ENCODE data around the gene DIP2B.

DNA sequence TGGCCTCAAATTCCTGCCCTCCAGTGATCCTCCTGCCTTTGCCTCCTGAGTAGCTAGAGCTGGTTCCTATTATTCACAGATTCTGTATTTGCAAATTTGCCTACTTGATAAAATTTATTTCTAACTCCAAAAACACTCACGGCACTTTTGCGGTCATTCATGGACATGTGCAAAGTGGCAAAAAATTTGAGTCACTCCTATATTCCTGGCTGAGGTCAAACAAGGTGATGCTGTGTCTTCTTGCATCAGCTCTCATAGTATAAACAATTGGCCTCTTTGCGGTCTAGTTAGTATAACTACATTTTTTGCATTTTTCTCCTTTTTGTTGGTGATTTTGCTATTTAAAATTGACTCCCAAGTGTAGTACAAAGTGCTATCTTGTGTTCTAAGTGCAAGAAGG is 283.8 kb downstream of the DIP2B start:
- TF ChIP-seq, protein P1, sequence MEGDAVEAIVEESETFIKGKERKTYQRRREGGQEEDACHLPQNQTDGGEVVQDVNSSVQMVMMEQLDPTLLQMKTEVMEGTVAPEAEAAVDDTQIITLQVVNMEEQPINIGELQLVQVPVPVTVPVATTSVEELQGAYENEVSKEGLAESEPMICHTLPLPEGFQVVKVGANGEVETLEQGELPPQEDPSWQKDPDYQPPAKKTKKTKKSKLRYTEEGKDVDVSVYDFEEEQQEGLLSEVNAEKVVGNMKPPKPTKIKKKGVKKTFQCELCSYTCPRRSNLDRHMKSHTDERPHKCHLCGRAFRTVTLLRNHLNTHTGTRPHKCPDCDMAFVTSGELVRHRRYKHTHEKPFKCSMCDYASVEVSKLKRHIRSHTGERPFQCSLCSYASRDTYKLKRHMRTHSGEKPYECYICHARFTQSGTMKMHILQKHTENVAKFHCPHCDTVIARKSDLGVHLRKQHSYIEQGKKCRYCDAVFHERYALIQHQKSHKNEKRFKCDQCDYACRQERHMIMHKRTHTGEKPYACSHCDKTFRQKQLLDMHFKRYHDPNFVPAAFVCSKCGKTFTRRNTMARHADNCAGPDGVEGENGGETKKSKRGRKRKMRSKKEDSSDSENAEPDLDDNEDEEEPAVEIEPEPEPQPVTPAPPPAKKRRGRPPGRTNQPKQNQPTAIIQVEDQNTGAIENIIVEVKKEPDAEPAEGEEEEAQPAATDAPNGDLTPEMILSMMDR (IDR thresholded peaks at IDR 0.05; ENCODE audit: insufficient read depth, low read length, poor library complexity, severe bottlenecking) = no peak
- TF ChIP-seq EZH2phosphoT487 (conservative IDR thresholded peaks at IDR 0.05; ENCODE audit: low read length) = no peak

Data from SU-DHL-6 (cell line).